NT2/D1 (cell line): ENCODE measurements around the gene CDH4.

Source experiments
- DNase-seq: peaks from one replicate; pipeline ENCODE4 v3.0.0-alpha.2; 2011; ENCODE audit warnings: low read depth, low spot score
- H3K27me3 ChIP-seq: 2 replicates; pipeline ENCODE4 v1.6.0; 2011; ENCODE audit warnings: mild to moderate bottlenecking; ENCODE audit not compliant: insufficient read length, insufficient read depth
- H3K36me3 ChIP-seq: 2 replicates; pipeline ENCODE4 v1.6.1; 2011; ENCODE audit warnings: mild to moderate bottlenecking, low read length, mixed read lengths; ENCODE audit not compliant: insufficient read depth, insufficient read length
- H3K4me1 ChIP-seq: 2 replicates; pipeline ENCODE4 v1.5.1; 2011; ENCODE audit not compliant: insufficient read depth, insufficient read length
- H3K4me3 ChIP-seq: 2 replicates; pipeline ENCODE4 v1.5.1; 2011; ENCODE audit warnings: low read depth; ENCODE audit not compliant: insufficient read length
- H3K9ac ChIP-seq: 2 replicates; pipeline ENCODE4 v1.6.0; 2011; ENCODE audit warnings: low read depth; ENCODE audit not compliant: insufficient read length
- H3K9me3 ChIP-seq: 2 replicates; pipeline ENCODE4 v1.5.1; 2011; ENCODE audit warnings: mild to moderate bottlenecking, low read length; ENCODE audit not compliant: insufficient read depth
- SUZ12 ChIP-seq: IDR thresholded peaks from 2 replicates; pipeline ENCODE4 v1.6.1; 2011; ENCODE audit not compliant: insufficient read length, insufficient read depth; ENCODE audit errors: extremely low read depth
- YY1 ChIP-seq: IDR thresholded peaks from 2 replicates; pipeline ENCODE4 v1.6.1; 2011; ENCODE audit not compliant: insufficient read length, insufficient read depth
- ZNF274 ChIP-seq: IDR thresholded peaks from 2 replicates; pipeline ENCODE4 v1.6.1; 2011; ENCODE audit warnings: mild to moderate bottlenecking, low read depth, low read length

The CDH4 gene

GRCh38 chr20:61566691-61567090, 314.6 kb downstream of the CDH4 start:
- no peak for TF ChIP-seq SUZ12
- Histone ChIP-seq H3K9ac (peak overlapping the region; percentile 46), H3K27me3 (peaks cover 12% of the 10 kb centered on the region), H3K9me3 (no peaks in the 10 kb centered on the region), H3K4me3 (no peak overlapping the region), H3K4me1 (peaks cover 16% of the 10 kb centered on the region), H3K36me3 (no peaks in the 10 kb centered on the region)
- DNase-seq, result no peak

- Histone ChIP-seq H3K36me3 (no peaks in the 10 kb centered on the region), H3K9me3 (no peaks in the 10 kb centered on the region), H3K27me3 (peaks cover 13% of the 10 kb centered on the region), H3K4me1 (peaks cover 16% of the 10 kb centered on the region), H3K9ac (peak overlapping the region; percentile 46), H3K4me3 (no peak overlapping the region)
- TF ChIP-seq ZNF274, result no peak
- no peak for TF ChIP-seq SUZ12
- TF ChIP-seq YY1, result no peak
- DNase-seq, result no peak
Measured at GRCh38 chr20:61567204-61567603, 315.1 kb downstream of the CDH4 start.

GRCh38 chr20:61569825-61570224, 317.8 kb downstream of the CDH4 start:
- H3K27me3 ChIP-seq, result peaks cover 33% of the 10 kb centered on the region
- H3K4me3 ChIP-seq, result no peak overlapping the region
- no peak overlapping the region for H3K9ac ChIP-seq
- peaks cover 8% of the 10 kb centered on the region for H3K4me1 ChIP-seq
- no peaks in the 10 kb centered on the region for H3K36me3 ChIP-seq
- DNase-seq, result no peak
- TF ChIP-seq SUZ12 (no peak), YY1 (no peak), ZNF274 (no peak)
- no peaks in the 10 kb centered on the region for H3K9me3 ChIP-seq

- peaks cover 40% of the 10 kb centered on the region for H3K27me3 ChIP-seq
- no peak overlapping the region for H3K4me3 ChIP-seq
- no peak for TF ChIP-seq ZNF274
- TF ChIP-seq YY1, result no peak
- no peak for TF ChIP-seq SUZ12
- DNase-seq, result no peak
- H3K4me1 ChIP-seq, result peaks cover 8% of the 10 kb centered on the region
- no peak overlapping the region for H3K9ac ChIP-seq
- no peaks in the 10 kb centered on the region for H3K36me3 ChIP-seq
- 0 out of 2 replicates have a peak, but pooled peaks cover under 1% of the 10 kb centered on the region for H3K9me3 ChIP-seq
Measured at GRCh38 chr20:61570646-61571195, 318.7 kb downstream of the CDH4 start.

GRCh38 chr20:61571221-61571620, 319.2 kb downstream of the CDH4 start:
- peaks cover 8% of the 10 kb centered on the region for H3K4me1 ChIP-seq
- H3K9ac ChIP-seq, result no peak overlapping the region
- no peak overlapping the region for H3K4me3 ChIP-seq
- H3K27me3 ChIP-seq, result peaks cover 45% of the 10 kb centered on the region
- no peak for DNase-seq
- TF ChIP-seq YY1 (no peak), ZNF274 (no peak), SUZ12 (no peak)
- no peaks in the 10 kb centered on the region for H3K36me3 ChIP-seq
- H3K9me3 ChIP-seq, result peaks cover 6% of the 10 kb centered on the region; the same call in 1 of the 2 replicates

GRCh38 chr20:61571916-61572711, 320.1 kb downstream of the CDH4 start:
- H3K27me3 ChIP-seq, result peaks cover 54% of the 10 kb centered on the region

GRCh38 chr20:61572789-61573188, 320.7 kb downstream of the CDH4 start:
- DNase-seq, result no peak
- Histone ChIP-seq H3K9me3 (peaks cover 15% of the 10 kb centered on the region; the same call in 1 of the 2 replicates), H3K4me1 (peaks cover 2% of the 10 kb centered on the region), H3K27me3 (peaks cover 60% of the 10 kb centered on the region), H3K4me3 (no peak overlapping the region), H3K36me3 (no peaks in the 10 kb centered on the region), H3K9ac (no peak overlapping the region)
- TF ChIP-seq SUZ12, result no peak
- TF ChIP-seq YY1, result no peak
- TF ChIP-seq ZNF274, result no peak

More at GRCh38 chr20:61571916-61572711, 320.1 kb downstream of the CDH4 start:
- no peak for TF ChIP-seq SUZ12
- TF ChIP-seq ZNF274, result no peak
- TF ChIP-seq YY1, result no peak
- Histone ChIP-seq H3K9me3 (peaks cover 14% of the 10 kb centered on the region; the same call in 1 of the 2 replicates), H3K4me1 (peaks cover 2% of the 10 kb centered on the region), H3K9ac (no peak overlapping the region), H3K4me3 (no peak overlapping the region), H3K36me3 (no peaks in the 10 kb centered on the region)
- DNase-seq, result no peak
